ENCODE results near the gene INPP5A. TPM values are rescaled to one million over a fixed set of nuclear protein-coding genes. Genes with fewer than 3 reads are reported as not detected.
A peak's percentile ranks its signal among the peaks of the same experiment; 100 is the strongest.
"Not testable (repeated sequence)": the region's sequence is repeated elsewhere in the genome, so short reads cannot be mapped to it uniquely, and the experiment has no call there.

INPP5A gene
- total RNA-seq, 1 donor from 2014 or later = 32.8 TPM

DNA sequence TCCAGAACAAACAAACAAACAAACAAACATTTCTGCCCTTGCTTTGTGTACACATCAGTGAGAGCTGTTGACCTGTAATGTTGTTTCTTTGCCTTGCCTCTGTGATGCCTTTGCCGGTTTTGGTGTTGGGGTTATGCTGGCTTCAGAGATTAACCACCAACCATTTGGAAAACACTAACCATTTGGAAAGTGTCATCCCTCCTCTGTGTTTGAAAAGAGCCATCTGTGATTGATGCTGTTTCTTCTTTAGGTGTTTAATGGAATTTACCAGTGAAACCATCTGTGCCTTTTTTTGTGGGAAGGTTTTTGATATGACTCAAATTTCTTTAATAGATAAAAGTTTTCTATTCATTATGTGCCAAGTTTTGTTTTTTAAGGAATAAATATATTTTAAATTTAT, 46.5 kb downstream of the INPP5A start:
- DNase-seq = no peak

DNA sequence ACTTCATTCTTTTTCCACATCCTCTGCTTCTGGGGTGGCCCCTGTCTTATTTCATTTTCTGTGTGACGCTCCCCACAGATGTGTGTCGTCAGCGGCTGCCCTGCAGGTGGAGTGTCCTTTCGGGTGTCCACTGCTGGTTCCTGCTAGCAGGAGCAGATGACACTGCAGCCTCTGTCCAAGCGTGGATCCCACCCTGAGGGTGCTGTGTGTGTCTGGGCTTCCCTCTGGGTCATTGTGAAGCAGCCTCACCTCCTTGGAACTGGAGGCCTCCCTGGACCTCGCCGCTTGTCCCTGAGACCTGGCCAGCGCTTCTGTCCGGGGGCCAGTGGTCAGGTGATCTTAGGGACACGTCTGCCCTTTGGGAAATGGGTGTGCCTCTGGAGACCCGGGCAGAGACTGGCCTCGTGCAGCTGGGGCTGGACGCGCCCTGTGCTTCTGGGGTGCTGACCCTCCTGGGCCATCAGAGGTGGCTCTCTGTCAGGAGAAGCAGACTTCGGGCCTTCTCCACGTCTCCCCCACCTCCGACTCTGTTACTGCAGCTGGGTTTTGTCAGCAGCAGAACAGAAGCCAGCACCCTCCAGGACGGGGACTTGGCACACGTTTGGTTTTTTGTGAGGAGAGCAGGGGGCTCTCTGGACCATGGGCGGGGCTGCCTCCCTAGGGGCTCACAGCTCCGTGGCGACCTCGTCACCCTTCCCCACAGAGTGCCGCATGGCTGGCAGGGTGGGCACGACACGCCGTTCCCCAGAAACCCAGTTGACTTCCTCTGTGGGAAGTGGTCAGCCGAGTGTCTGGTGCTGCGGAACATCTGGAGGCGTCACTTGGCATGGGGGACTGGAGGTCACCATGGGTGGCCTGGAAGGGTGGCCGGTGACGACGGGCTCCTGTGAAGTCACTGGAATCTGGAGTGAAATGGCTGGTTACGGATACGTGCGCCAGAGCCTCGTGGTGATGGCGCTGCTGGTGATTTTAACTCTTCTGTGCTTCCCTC, 48.4 kb downstream of the INPP5A start:
- no peak for DNase-seq

DNA sequence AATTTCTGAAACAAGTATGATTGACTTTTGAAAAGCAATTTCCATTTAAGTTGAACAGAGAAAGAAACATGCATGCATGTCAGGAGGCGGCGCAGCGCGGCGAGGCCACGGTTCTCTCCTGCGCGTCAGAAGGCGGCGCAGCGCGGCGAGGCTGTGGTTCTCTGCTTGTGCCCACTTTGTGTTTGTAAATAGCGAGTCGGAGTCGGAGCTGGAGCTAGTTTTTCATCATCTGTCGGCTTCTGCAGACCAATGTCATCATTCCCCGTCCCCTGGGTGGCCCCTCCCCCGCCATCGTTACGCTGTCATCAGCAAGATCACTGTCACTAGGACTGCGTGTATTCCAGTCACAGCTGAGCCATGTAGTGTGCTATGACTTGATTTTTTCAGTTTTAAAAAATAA, 49.2 kb downstream of the INPP5A start:
- no peak for DNase-seq

DNA sequence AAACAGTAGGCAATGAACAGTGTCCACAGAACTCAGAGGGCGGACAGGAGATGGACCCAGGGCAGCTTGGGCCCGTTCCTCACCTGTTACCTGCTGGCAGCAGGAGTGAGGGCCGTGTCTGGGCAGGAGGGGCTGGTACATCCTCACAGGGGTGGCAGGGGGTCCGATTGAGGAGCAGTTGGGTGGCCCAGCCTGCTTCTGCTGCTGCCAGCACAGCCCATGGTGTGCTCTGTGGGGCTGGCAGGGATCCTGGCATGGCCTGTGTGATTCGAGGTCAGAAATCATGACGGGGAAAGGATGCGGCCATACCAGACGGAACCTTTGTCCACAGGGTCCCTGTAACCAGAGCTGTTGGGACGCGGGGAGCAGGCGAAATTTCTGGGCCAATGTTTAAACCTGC, 49.6 kb downstream of the INPP5A start:
- no peak for DNase-seq

DNA sequence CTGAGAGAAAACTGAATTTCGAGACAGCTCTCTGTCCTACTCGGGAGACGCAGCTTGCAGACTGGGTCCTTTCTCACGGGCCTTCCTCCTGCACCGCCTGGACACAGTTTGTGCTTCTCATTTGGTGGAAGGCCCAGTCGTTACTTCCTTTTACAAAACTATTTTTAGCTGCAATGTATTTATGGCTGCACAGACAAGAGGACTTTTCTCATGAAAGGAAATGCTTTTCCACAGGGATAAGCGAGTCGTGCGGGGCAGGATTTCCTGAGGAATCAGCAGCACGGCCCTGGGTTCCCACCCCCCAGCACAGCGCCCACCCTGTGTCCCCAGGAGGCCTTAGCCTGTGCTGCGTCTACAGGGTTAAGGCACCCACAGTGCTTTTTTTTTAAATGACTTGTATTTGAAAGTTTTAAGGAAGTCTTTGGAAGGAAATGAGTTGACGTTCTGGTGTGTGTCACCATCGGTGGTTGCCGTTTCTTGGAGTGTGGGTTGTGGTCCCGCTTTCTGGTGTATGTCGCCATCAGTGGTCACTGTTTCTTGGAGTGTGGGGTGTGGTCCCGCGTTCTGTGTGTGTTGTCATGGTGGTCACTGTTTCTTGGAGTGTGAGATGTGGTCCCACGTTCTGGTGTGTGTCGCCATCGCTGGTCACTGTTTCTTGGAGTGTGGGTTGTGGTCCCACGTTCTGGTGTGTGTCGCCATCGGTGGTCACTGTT, 50.9 kb downstream of the INPP5A start:
- peak; percentile 82 for DNase-seq

DNA sequence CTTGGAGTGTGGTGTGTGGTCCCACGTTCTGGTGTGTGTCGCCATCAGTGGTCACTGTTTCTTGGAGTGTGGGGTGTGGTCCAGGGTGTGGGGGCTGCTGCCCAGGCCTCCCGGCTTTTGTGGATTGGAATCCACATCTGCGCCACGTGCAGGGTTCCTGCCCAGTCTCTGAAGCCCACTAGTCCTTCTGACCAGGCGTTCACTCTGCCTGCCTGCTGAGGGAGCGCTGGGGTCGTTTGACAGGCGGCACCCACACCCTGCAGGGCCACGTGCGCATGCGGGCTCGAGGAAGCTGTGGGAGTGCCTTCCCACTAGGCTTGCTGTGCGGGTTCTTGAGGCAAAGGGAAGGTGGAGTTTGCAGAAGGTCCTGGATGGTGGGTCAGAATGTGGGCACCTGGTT, 51.4 kb downstream of the INPP5A start:
- DNase-seq = no peak

DNA sequence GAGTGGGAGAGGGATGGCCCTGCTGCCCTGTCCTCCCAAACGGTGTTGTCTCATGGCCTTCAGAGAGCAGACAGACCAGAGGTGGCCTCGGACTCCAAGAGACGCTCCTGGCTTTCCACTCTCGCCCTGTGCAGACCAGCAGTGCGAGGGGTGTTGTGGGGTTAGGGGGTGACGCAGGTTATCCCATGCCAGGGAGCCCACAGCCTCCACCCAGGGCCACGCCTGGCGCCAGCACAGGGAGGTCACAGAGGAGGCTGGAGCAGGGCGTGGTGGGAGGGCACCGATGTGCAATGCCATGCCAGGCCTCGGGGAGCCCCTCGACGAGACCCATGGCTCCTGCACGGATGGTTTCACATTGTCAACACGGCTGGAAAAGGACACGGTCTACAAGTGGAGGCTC, 52.1 kb downstream of the INPP5A start:
- DNase-seq = no peak

DNA sequence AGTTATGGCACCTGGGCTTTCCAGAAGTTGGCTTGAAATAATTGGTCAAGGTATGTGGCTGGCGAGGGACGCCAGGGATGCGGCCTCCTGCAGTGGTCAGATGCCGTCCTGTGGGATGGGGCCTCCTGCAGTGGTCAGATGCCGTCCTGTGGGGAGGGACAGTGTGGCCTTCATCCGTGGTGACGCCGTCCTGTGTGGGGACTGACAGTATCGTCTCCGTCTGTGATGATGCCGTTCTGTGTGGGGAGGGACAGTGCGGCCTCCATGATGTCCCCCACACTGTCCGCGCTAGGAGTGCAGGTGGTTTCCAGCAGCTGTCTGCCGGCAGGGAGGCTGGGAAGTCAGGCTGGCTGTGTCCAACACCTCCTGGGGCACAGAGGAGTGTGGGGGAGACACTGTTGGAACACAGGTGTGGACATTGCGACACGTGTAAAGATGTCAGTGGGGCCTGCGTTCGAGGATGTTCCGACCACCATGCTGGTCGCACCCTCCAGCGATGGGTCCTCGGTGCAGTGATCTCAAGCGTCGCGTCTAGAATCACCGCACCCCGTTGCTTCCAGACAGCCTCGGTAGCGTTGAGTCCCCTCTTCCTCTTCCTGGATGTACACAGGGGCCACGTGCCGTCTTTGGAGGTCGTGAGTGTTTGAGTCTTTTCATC, 52.6 kb downstream of the INPP5A start:
- DNase-seq = no peak

DNA sequence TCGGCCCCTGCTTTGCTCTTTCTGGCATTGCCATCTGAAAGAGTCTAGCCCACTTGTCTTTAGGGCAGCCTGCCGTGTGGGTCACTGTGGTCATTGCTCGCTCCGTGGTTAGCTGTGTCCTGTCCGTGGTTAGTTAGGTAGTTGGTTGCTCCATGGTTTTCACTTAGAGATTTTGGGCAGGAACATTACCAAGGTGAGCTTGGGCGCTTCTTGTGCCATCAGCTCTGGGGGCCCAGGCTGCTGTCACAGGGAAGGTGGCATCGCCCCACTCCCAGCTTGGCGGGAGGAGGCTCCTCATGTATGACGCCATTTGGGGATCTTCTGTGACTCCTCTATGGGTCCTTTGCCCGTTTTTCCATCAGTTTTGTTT, 53.1 kb downstream of the INPP5A start:
- no peak for DNase-seq

DNA sequence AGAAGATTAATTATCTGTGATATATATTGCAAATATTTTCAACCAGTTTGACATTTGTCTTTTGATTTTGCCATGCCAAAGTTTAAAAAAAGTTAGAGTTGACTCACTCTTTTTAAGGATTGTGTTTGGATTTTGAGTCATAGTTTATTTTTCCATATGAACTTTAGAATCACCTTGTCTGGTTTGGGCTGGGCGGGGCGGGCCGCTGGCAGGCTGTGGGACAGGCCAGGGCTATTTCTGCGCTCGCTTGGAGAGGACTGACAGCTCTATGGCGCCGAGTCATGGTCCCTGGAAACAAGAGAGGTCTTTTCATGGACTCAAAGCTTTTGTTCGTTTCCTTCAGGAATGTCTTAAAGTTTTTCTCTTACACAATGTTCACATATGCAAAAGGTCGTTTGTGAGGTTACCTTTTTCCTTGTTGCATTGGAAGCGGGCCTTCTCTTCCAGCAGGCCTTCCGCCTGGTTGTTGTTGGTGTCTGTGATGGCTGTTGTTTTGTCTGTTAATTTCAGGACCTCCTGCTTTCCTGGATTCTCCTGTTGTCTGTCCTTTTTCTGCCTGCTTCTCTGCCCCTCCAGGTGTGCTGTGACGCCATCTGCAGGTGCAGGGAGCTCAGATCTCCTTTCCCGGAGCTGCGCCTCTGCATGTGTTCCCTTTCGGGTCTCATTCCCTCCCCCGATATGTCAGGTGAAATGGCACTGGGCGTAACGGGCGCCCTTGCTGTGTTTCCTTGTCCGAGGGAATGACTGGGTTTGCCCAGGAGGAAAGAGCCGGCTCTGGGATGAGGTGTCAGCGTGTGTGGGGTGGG, 53.8 kb downstream of the INPP5A start:
- peak; percentile 56 for DNase-seq

DNA sequence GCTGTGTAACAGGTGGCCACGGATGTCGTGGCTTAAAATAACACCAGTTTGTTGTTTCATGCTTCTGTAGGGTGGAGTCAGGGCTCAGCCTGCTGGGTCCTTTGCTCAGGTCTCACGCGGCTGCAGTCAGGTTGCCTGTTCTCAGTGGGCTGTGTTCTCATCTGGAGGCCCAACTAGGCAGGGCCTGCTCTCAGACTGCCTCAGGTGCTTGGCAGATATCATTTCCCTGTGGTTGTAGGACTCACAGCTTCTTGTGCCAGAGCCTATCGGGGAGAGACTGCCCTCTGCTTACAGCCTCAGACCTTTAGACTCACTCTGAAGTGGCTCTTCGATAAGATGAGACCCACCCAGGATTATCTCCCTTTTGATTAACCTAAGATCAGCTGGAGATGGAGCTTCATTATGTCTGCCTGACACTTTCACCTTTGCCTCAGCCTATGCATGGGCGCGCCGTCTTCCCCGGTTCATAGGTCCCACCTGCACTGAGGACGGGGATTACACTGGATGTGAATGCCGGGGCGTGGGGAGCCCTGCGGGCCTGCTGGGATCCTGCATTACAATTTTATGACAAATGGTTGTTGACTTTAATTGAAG, 55.3 kb downstream of the INPP5A start:
- no peak for DNase-seq

DNA sequence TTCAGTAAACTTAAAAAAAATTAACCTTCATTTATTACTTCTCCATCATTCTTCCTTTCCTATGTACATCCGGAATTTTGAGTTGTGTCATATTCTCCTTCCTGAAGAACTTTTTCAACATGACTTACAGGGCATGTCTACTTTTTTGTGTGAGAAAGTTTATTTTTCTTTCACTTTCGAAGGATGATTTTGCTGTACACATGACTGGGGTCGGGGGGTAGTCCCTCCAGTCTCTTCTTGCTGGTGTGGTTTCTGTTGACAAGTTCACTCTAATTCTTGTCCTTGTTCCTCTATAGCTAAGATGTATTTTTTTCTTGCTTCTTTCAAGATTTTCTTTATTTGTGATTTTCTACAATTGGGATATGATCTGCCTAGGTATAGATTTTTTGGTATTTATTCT, 55.8 kb downstream of the INPP5A start:
- DNase-seq = peak; percentile 34

DNA sequence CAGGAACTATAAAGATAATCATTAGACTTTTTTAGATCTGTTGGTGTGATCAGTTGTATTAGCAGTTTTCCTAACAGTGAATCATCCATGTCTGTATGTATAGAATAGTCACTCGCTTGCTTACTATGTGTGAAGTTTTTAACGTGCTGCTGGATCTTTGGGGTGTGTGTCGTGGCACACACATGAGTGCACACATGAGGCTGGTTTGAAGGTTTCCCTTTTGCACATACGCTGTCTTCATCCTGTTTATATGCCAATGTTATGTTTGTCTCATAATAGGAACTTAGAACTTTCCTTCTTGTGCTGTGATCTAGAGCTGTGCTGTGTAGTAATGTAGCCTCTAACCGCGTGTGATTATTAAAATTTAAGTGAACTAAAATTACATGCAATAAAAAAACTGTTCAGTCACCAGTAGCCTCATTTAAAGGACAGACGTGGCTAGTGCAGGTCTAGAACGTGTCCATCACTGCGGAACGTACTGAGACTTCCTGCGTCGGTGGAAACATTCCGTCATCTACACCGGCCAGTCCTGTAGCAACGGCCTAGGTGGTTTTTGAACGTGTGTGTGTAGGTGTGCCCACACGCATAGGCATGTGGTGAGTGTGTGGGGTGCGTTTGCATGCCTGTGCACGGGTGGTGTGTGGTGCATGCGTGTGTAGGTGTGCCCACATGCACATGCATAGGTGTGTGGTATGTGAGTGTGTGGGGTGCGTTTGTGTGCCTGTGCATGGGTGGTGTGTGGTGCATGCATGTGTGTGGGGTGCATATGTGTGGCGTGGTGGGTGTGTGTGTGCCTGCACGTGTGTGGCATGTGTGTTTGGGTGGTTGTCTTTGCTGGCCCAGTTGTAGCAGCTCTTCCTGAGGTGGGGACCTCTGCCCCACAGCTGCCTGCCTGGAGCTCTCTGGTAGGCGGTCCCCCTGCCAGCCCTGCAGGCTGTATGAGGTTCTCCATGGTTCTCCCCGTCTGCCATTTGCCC, 56.6 kb downstream of the INPP5A start:
- DNase-seq = no peak

DNA sequence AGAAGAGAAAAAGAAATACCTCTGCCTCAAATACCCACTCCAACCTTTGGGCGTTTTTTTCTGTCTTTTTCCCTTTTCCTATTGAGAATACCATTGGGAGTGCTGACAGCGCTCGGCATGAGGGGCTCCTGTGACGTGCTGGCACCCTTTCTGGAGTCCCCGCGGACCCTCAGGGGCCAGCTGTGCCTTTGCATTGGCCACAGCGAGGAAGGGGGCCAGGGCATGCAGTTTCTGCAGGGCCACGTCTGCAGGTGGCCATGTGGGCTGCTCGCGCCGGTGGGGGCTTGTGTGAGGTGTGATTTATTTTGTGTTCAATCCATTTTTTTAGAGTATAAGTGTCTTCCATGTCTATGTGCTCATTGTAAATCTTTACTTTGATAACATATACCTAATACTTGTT, 57.4 kb downstream of the INPP5A start:
- no peak for DNase-seq

DNA sequence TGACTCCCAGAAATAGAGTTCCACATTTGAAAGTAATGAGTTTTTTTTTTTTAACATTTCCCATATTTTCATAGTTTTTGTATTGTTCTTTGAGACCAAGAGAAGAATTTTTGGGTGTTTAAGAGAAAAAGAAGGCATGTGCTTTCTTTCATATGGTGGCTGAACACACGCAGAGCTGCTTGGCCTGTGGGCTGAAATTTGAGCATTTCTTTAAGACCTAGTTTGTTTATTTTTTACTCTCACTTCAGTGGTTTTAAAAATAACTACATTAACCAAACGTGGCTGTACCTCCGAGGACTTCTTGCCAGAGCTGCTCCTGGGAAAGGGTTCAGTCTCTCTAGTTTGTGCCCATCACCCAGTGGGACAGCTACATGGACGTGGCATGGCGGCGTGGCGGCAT, 58.3 kb downstream of the INPP5A start:
- no peak for DNase-seq

DNA sequence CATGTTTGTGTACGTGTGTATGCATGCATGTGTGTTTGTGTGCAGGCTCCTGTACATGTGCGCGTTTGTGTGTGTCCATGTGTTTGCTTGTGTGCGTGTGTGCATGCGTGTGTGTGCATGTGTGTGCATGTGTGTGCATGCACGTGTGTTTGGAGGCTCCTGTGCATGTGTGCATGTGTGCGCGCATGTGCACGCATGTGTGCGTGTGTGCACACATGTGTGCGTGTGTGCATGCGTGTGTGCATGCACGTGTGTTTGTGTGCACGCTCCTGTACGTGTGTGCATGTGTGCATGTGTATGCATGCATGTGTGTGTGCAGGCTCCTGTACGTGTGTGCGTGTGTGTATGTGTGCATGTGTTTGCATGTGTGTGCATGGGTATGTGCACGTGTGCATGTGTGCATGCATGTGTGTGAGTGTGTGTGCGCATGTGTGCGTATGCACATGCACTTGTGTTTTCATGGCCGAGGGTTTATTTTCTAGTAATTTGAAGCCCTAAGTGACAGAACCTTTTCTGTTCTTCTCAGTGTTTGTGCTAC, 59.2 kb downstream of the INPP5A start:
- no peak for DNase-seq

DNA sequence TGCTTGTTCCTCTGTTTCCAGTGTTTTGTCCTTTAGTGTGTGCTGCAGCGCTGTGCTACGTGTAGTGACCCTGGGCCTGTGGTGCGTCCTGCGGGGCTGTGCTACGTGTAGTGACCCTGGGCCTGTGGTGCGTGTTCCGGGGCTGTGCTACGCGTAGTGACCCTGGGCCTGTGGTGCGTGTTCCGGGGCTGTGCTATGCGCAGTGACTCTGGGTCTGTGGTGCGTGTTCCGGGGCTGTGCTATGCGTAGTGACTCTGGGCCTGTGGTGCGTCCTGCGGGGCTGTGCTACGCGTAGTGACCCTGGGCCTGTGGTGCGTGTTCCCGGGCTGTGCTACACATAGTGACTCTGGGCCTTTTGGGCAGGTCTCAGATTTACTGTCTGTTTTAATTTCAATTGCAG, 60.1 kb downstream of the INPP5A start:
- DNase-seq = no peak

DNA sequence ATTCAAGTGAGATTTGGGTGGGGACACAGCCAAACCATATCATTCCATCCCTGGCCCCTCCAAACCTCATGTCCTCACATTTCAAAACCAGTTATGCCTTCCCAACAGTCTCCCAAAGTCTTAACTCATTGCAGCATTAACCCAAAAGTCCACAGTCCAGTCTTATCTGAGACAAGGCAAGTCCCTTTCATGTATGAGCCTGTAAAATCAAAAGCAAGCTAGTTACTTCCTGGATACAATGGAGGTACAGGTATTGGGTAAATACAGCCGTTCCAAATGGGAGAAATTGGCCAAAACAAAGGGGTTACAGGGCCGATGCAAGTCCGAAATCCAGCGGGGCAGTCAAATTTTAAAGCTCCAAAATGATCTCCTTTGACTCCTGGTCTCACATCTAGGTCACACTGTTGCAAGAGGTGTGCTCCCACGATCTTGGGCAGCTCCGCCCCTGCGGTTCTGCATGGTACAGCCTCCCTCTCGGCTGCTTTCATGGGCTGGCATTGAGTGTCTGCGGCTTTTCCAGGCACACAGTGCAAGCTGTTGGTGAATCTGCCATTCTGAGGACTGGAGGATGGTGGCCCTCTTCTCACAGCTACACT, 61.5 kb downstream of the INPP5A start:
- DNase-seq = not testable (repeated sequence)

DNA sequence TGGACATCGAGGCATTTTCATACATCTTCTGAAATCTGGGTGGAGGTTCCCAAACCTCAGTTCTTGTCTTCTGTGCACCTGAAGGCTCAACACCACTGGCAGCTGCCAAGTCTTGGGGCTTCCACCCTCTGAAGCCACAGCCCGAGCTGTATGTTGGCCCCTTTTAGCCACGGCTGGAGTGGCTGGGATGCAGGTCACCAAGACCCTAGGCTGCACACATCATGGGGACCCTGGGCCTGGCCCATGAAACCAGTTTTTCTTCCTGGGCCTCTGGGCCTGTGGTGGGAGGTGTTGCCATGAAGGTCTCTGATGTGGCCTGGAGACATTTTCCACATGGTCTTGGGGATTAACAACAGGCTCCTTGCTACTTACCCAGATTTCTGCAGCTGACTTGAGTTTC, 62.1 kb downstream of the INPP5A start:
- no peak for DNase-seq

DNA sequence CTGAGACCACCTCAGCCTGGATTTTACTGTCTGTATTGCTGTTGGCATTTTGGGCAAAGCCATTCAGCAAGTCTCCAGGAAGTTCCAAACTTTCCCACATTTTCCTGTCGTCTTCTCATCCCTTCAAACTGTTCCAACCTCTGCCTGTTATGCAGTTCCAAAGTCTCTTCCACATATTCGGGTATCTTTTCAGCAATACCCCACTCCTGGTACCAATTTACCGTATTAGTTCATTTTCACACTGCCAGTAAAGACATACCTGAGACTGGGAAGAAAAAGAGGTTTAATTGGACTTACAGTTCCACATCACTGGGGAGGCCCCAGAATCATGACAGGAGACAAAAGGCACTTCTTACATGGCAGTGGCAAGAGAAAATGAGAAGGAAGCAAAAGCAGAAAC, 62.8 kb downstream of the INPP5A start:
- DNase-seq = no peak
